SU-DHL-6 (cell line): ENCODE results near the gene DCDC1.

Experiments
- H2AFZ ChIP-seq: fragments of 200-600 bp; sonication (generic); 2 replicates; pipeline ENCODE4 v1.6.1; 2014; ENCODE audit warnings: low read depth, mild to moderate bottlenecking, moderate library complexity, mixed read lengths, antibody characterized with exemption, low read length; ENCODE audit not compliant: severe bottlenecking
- H3F3A ChIP-seq: fragments of 200-600 bp; shearing (Covaris generic); 2 replicates; pipeline ENCODE4 v1.6.0; 2016; ENCODE audit warnings: antibody characterized with exemption, mild to moderate bottlenecking; ENCODE audit not compliant: insufficient read depth
- H3K27ac ChIP-seq: fragments of 200-600 bp; sonication (generic); 2 replicates; pipeline ENCODE4 v1.5.1; 2016; ENCODE audit warnings: low read depth, mild to moderate bottlenecking, low read length, moderate library complexity, mixed read lengths
- H3K27me3 ChIP-seq: fragments of 200-600 bp; sonication (generic), shearing (Covaris generic); 2 replicates; pipeline ENCODE4 v1.6.0; 2014; ENCODE audit warnings: mild to moderate bottlenecking, low read length
- H3K36me3 ChIP-seq: fragments of 200-600 bp; sonication (generic); 2 replicates; pipeline ENCODE4 v1.6.1; 2014; ENCODE audit warnings: mild to moderate bottlenecking, low read length, mixed read lengths
- H3K4me2 ChIP-seq: fragments of 300-600, 200-600 bp; shearing (Covaris generic), sonication (generic); 2 replicates; pipeline ENCODE4 v1.6.0; 2014; ENCODE audit warnings: low read length, low read depth, mild to moderate bottlenecking; ENCODE audit not compliant: poor library complexity, severe bottlenecking
- H3K4me3 ChIP-seq: fragments of 200-600 bp; sonication (generic); 2 replicates; pipeline ENCODE4 v1.5.1; 2014; ENCODE audit warnings: antibody characterized with exemption, low read length, mild to moderate bottlenecking, mixed read lengths; ENCODE audit not compliant: insufficient read depth, poor library complexity, severe bottlenecking
- H3K79me2 ChIP-seq: fragments of 200-600 bp; sonication (generic); 2 replicates; pipeline ENCODE4 v1.6.1; 2014; ENCODE audit warnings: mild to moderate bottlenecking, low read length, moderate library complexity; ENCODE audit not compliant: insufficient read depth
- H3K9ac ChIP-seq: fragments of 200-600 bp; sonication (generic); 2 replicates; pipeline ENCODE4 v1.7.0; 2014; ENCODE audit warnings: mild to moderate bottlenecking, low read length
- H3K9me2 ChIP-seq: fragments of 200-600 bp; sonication (generic); replicated peaks from 2 replicates; pipeline ENCODE4 v1.6.1; 2014; ENCODE audit warnings: low read length; ENCODE audit not compliant: insufficient read depth
- H3K9me3 ChIP-seq: fragments of 200-600 bp; sonication (generic); 2 replicates; pipeline ENCODE4 v1.6.1; 2014; ENCODE audit warnings: low read length, mixed read lengths; ENCODE audit not compliant: insufficient read depth
- H4K20me1 ChIP-seq: fragments of 200-600 bp; sonication (generic); 2 replicates; pipeline ENCODE4 v1.6.1; 2014; ENCODE audit warnings: low read depth, mild to moderate bottlenecking, antibody characterized with exemption, low read length, moderate library complexity, mixed read lengths
- EZH2phosphoT487 ChIP-seq: fragments of 200-600 bp; sonication (generic), shearing (Covaris generic); conservative IDR thresholded peaks from 2 replicates; pipeline ENCODE4 v1.6.1; 2018; ENCODE audit warnings: mild to moderate bottlenecking, antibody characterized with exemption, low read length, moderate library complexity, mixed read lengths
- TF ChIP-seq, protein P1 (sequence below): fragments of 200-600 bp; sonication (generic); IDR thresholded peaks from one replicate; pipeline ENCODE4 v1.5.1; 2017; ENCODE audit warnings: antibody characterized with exemption, mild to moderate bottlenecking, low read length, moderate library complexity; ENCODE audit not compliant: insufficient read depth, poor library complexity, severe bottlenecking

The DCDC1 gene

DNA sequence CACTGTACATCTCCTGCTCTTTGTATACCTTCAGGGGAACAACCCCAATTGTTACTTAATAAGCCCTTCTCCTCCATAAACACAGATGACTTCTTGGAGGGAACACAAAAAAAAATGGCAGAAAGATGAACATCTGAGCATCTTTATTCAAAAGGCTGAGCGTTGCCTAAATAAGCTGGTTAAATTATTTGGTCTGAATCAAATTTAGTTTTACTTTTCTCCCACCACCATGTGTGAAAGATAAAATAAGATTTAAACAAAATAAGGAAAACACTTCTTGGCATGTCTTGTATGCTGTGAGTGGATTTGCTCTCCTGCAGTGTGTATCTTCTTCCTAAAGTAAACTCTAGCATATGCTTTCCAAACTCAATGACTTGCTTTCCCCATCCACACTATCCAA lies 137.9 kb downstream of the DCDC1 start:
- Histone ChIP-seq H3K27me3 (no peaks in the 10 kb centered on the region), H3F3A (no peaks in the 10 kb centered on the region), H3K27ac (no peak overlapping the region), H3K9me3 (no peaks in the 10 kb centered on the region), H3K9ac (no peak overlapping the region), H3K36me3 (no peaks in the 10 kb centered on the region), H3K9me2 (no peaks in the 10 kb centered on the region), H2AFZ (no peak overlapping the region), H3K4me2 (no peak overlapping the region), H3K79me2 (no peaks in the 10 kb centered on the region), H3K4me3 (no peak overlapping the region), H4K20me1 (no peaks in the 10 kb centered on the region)
- TF ChIP-seq EZH2phosphoT487, result no peak
- TF ChIP-seq, protein P1, sequence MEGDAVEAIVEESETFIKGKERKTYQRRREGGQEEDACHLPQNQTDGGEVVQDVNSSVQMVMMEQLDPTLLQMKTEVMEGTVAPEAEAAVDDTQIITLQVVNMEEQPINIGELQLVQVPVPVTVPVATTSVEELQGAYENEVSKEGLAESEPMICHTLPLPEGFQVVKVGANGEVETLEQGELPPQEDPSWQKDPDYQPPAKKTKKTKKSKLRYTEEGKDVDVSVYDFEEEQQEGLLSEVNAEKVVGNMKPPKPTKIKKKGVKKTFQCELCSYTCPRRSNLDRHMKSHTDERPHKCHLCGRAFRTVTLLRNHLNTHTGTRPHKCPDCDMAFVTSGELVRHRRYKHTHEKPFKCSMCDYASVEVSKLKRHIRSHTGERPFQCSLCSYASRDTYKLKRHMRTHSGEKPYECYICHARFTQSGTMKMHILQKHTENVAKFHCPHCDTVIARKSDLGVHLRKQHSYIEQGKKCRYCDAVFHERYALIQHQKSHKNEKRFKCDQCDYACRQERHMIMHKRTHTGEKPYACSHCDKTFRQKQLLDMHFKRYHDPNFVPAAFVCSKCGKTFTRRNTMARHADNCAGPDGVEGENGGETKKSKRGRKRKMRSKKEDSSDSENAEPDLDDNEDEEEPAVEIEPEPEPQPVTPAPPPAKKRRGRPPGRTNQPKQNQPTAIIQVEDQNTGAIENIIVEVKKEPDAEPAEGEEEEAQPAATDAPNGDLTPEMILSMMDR, result no peak

DNA sequence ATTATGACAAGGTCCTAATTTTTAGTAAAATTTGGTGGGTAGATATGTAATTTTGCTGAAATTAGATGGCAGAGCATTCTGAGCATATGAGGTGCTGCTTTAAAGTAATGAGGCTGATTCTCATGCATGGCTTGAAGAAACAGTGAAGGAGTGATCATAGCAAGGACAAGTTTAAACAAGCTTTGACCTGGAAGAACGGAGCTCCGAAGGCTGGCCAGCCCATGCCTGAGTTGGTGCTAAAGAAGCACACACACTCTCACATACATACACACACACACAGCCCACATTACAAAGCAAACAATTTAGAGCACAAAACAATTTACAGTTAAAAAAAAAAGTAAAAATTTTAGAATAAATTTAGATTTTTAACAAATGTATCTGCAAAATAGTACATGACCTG lies 150.7 kb downstream of the DCDC1 start:
- TF ChIP-seq EZH2phosphoT487, result no peak
- TF ChIP-seq, protein P1, result no peak
- H3K27ac ChIP-seq, result no peak overlapping the region
- no peak overlapping the region for H2AFZ ChIP-seq
- no peak overlapping the region for H3K9ac ChIP-seq
- no peaks in the 10 kb centered on the region for H3K79me2 ChIP-seq
- H3K4me3 ChIP-seq, result no peak overlapping the region
- H3F3A ChIP-seq, result no peaks in the 10 kb centered on the region
- no peaks in the 10 kb centered on the region for H3K9me2 ChIP-seq
- H3K36me3 ChIP-seq, result no peaks in the 10 kb centered on the region
- no peak overlapping the region for H3K4me2 ChIP-seq
- H3K9me3 ChIP-seq, result no peaks in the 10 kb centered on the region
- no peaks in the 10 kb centered on the region for H3K27me3 ChIP-seq
- H4K20me1 ChIP-seq, result no peaks in the 10 kb centered on the region

DNA sequence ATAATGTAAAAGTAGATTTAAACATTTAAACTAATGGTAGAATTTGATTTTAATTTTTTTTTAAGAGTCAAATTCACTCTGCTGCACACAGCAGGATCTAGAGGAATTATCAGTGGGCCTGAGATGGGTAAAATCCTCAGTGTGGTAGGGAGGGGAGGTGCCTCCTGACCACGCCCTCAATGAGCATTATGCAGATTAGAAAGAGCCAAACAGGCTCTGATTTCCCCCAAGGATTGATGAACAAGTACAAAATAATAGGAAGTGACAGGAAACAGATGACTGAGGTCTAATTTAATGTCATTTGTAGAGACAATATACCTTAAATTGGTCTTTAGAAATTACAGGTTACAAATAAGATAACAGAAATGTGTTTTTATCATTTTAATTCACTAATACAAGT lies 155.2 kb downstream of the DCDC1 start:
- H3K36me3 ChIP-seq, result no peaks in the 10 kb centered on the region
- no peak overlapping the region for H3K27ac ChIP-seq
- no peak overlapping the region for H3K9ac ChIP-seq
- H3K27me3 ChIP-seq, result no peaks in the 10 kb centered on the region
- H3K4me3 ChIP-seq, result no peak overlapping the region
- H2AFZ ChIP-seq, result no peak overlapping the region
- no peaks in the 10 kb centered on the region for H3F3A ChIP-seq
- no peak overlapping the region for H3K4me2 ChIP-seq
- no peaks in the 10 kb centered on the region for H4K20me1 ChIP-seq
- TF ChIP-seq, protein P1, result no peak
- no peak for TF ChIP-seq EZH2phosphoT487
- no peaks in the 10 kb centered on the region for H3K9me2 ChIP-seq
- H3K79me2 ChIP-seq, result no peaks in the 10 kb centered on the region
- no peaks in the 10 kb centered on the region for H3K9me3 ChIP-seq
